Adipocyte (in vitro differentiated cells): ENCODE measurements around the gene EDAR.

Experiments
- DNase-seq: peaks from one replicate; pipeline ENCODE4 v3.0.0-alpha.2; 2015; ENCODE audit warnings: low read depth
- H3K27me3 ChIP-seq: replicated peaks from 2 replicates; pipeline ENCODE4 v1.7.0; 2013; ENCODE audit warnings: mild to moderate bottlenecking, low read length, moderate library complexity; ENCODE audit not compliant: control insufficient read depth, insufficient read depth
- H3K36me3 ChIP-seq: 2 replicates; pipeline ENCODE4 v1.7.0; 2013; ENCODE audit warnings: low read length, mild to moderate bottlenecking, moderate library complexity; ENCODE audit not compliant: control insufficient read depth, insufficient read depth, severe bottlenecking
- H3K4me1 ChIP-seq: 2 replicates; pipeline ENCODE4 v1.7.0; 2013; ENCODE audit warnings: mild to moderate bottlenecking, low read length, moderate library complexity; ENCODE audit not compliant: control insufficient read depth, insufficient read depth
- H3K4me3 ChIP-seq: 2 replicates; pipeline ENCODE4 v1.7.0; 2013; ENCODE audit warnings: mild to moderate bottlenecking, low read length, moderate library complexity
- H3K9ac ChIP-seq: 2 replicates; pipeline ENCODE4 v1.7.0; 2013; ENCODE audit warnings: mild to moderate bottlenecking, low read length, moderate library complexity
- H3K9me3 ChIP-seq: 2 replicates; pipeline ENCODE4 v1.7.0; 2013; ENCODE audit warnings: mild to moderate bottlenecking, low read length, moderate library complexity; ENCODE audit not compliant: control insufficient read depth

The EDAR gene

GRCh38 chr2:108921096-108922030 is 67.7 kb downstream of the EDAR start:
- Histone ChIP-seq H3K9me3 (no peaks in the 10 kb centered on the region), H3K36me3 (no peaks in the 10 kb centered on the region), H3K4me1 (no peaks in the 10 kb centered on the region), H3K9ac (no peak overlapping the region), H3K4me3 (no peak overlapping the region), H3K27me3 (peaks cover 58% of the 10 kb centered on the region)
- no peak for DNase-seq

- H3K4me3 ChIP-seq: no peak overlapping the region
- DNase-seq: no peak
- H3K27me3 ChIP-seq: peaks cover 57% of the 10 kb centered on the region
- H3K9ac ChIP-seq: no peak overlapping the region
- no peaks in the 10 kb centered on the region for H3K36me3 ChIP-seq
- H3K4me1 ChIP-seq: no peaks in the 10 kb centered on the region
- H3K9me3 ChIP-seq: no peaks in the 10 kb centered on the region
These were observed 68.3 kb downstream of the EDAR start for GRCh38 chr2:108920686-108921085.

GRCh38 chr2:108919571-108920373 is 69.2 kb downstream of the EDAR start:
- Histone ChIP-seq H3K4me1 (no peaks in the 10 kb centered on the region), H3K9me3 (no peaks in the 10 kb centered on the region)

GRCh38 chr2:108918941-108919341 is 70.1 kb downstream of the EDAR start:
- Histone ChIP-seq H3K27me3 (peaks cover 54% of the 10 kb centered on the region), H3K4me1 (no peaks in the 10 kb centered on the region), H3K36me3 (no peaks in the 10 kb centered on the region), H3K4me3 (no peak overlapping the region), H3K9ac (no peak overlapping the region), H3K9me3 (no peaks in the 10 kb centered on the region)
- no peak for DNase-seq

More at GRCh38 chr2:108919571-108920373, 69.2 kb downstream of the EDAR start:
- Histone ChIP-seq H3K9ac (no peak overlapping the region), H3K4me3 (no peak overlapping the region), H3K36me3 (no peaks in the 10 kb centered on the region), H3K27me3 (peaks cover 55% of the 10 kb centered on the region)
- DNase-seq: no peak

GRCh38 chr2:108918156-108918874 is 70.7 kb downstream of the EDAR start:
- H3K9ac ChIP-seq: no peak overlapping the region
- peaks cover 50% of the 10 kb centered on the region for H3K27me3 ChIP-seq
- no peak for DNase-seq
- H3K36me3 ChIP-seq: no peaks in the 10 kb centered on the region
- no peak overlapping the region for H3K4me3 ChIP-seq
- H3K4me1 ChIP-seq: no peaks in the 10 kb centered on the region
- H3K9me3 ChIP-seq: no peaks in the 10 kb centered on the region

- no peak for DNase-seq
- no peak overlapping the region for H3K4me3 ChIP-seq
- peaks cover 48% of the 10 kb centered on the region for H3K27me3 ChIP-seq
- H3K4me1 ChIP-seq: no peaks in the 10 kb centered on the region
- H3K36me3 ChIP-seq: no peaks in the 10 kb centered on the region
- no peak overlapping the region for H3K9ac ChIP-seq
- H3K9me3 ChIP-seq: no peaks in the 10 kb centered on the region
These were observed 71.5 kb downstream of the EDAR start for GRCh38 chr2:108917526-108917925.

- peak; percentile 29 for DNase-seq
- Histone ChIP-seq H3K9ac (no peak overlapping the region), H3K27me3 (peaks cover 54% of the 10 kb centered on the region)
These were observed 72.1 kb downstream of the EDAR start for GRCh38 chr2:108916796-108917421.

GRCh38 chr2:108916122-108916795 is 72.8 kb downstream of the EDAR start:
- no peaks in the 10 kb centered on the region for H3K36me3 ChIP-seq
- no peak overlapping the region for H3K4me3 ChIP-seq
- H3K9me3 ChIP-seq: no peaks in the 10 kb centered on the region
- DNase-seq: no peak
- H3K27me3 ChIP-seq: peaks cover 60% of the 10 kb centered on the region
- H3K4me1 ChIP-seq: no peaks in the 10 kb centered on the region
- no peak overlapping the region for H3K9ac ChIP-seq

More at GRCh38 chr2:108916796-108917421, 72.1 kb downstream of the EDAR start:
- Histone ChIP-seq H3K4me1 (no peaks in the 10 kb centered on the region), H3K36me3 (no peaks in the 10 kb centered on the region), H3K9me3 (no peaks in the 10 kb centered on the region), H3K4me3 (no peak overlapping the region)

GRCh38 chr2:108912629-108912902 is 76.5 kb downstream of the EDAR start:
- H3K27me3 ChIP-seq: peaks cover 48% of the 10 kb centered on the region
- no peaks in the 10 kb centered on the region for H3K9me3 ChIP-seq
- H3K9ac ChIP-seq: no peak overlapping the region
- no peak for DNase-seq
- H3K4me3 ChIP-seq: no peak overlapping the region
- no peaks in the 10 kb centered on the region for H3K4me1 ChIP-seq
- no peaks in the 10 kb centered on the region for H3K36me3 ChIP-seq

GRCh38 chr2:108911807-108912628 is 77.0 kb downstream of the EDAR start:
- Histone ChIP-seq H3K4me1 (no peaks in the 10 kb centered on the region), H3K4me3 (no peak overlapping the region), H3K9ac (no peak overlapping the region), H3K9me3 (no peaks in the 10 kb centered on the region), H3K36me3 (no peaks in the 10 kb centered on the region), H3K27me3 (peaks cover 44% of the 10 kb centered on the region)
- DNase-seq: no peak
